B cell (primary cell): ENCODE results near the gene MEX3A. TPM values are rescaled to one million over a fixed set of nuclear protein-coding genes. Genes with fewer than 3 reads are reported as not detected.

ENCODE experiments used
- ATAC-seq: fragments of 200-7000 bp; cut with Tn5 transposase; one replicate; pipeline ENCODE4 v1.10.0; 2021; ENCODE audit warnings: low read depth, mild to moderate bottlenecking, moderate number of reproducible peaks, moderate library complexity
- CTCF ChIA-PET: fragments of 350-600 bp; sonication (Branson Sonifier 250); formaldehyde crosslinking; loops from one replicate; lab custom pipeline; 2021; ENCODE audit warnings: antibody characterized with exemption, inconsistent platforms; lab: Charles Lee
- POLR2A ChIA-PET: fragments of 350-600 bp; sonication (Branson Sonifier 250); formaldehyde crosslinking; loops from one replicate; lab custom pipeline; 2021; ENCODE audit warnings: antibody characterized with exemption; lab: Charles Lee
- DNase-seq: peaks from one replicate; pipeline ENCODE4 v3.0.0; 2013
- H2AFZ ChIP-seq: 2 replicates; pipeline ENCODE4 v1.6.1; 2012; ENCODE audit warnings: mild to moderate bottlenecking, low read depth, low read length; ENCODE audit not compliant: insufficient read depth, poor library complexity, severe bottlenecking
- H3K27ac ChIP-seq, 2 donors: 1 replicate in 1 of 2; 2 replicates in 1 of 2; pipeline ENCODE4 v1.5.1; 2012 to 2013; ENCODE audit warnings: low read length in 2 of 2, mild to moderate bottlenecking in 2 of 2, moderate library complexity in 1 of 2
- H3K27me3 ChIP-seq, 4 experiments: fragments of 200-600 bp in 1 of 4; sonication (generic) in 1 of 4; replicated peaks in 1 of 4; 1 replicate in 2 of 4; 2 replicates in 2 of 4; pipeline versions ENCODE4 v1.6.1 to v1.7.0; 2013 to 2016; ENCODE audit warnings: low read length in 3 of 4, mild to moderate bottlenecking in 2 of 4, mixed read lengths in 1 of 4, moderate library complexity in 1 of 4; ENCODE audit not compliant: insufficient read depth in 4 of 4, control insufficient read depth in 3 of 4; ENCODE audit errors: control extremely low read depth in 1 of 4
- H3K36me3 ChIP-seq, 2 experiments: replicated peaks in 1 of 2; 1 replicate in 1 of 2; 2 replicates in 1 of 2; pipeline versions ENCODE4 v1.6.1 to v1.7.1; 2013; ENCODE audit warnings: low read length in 1 of 2; ENCODE audit not compliant: insufficient read depth in 2 of 2, control insufficient read depth in 1 of 2; ENCODE audit errors: control extremely low read depth in 1 of 2, extremely low read depth in 1 of 2
- H3K4me1 ChIP-seq, 2 donors: fragments of 200-600 bp in 1 of 2; sonication (generic) in 1 of 2; 1 replicate in 1 of 2; 2 replicates in 1 of 2; pipeline versions ENCODE4 v1.5.1 to v1.6.1; 2013 to 2017; ENCODE audit warnings: low read length in 2 of 2; ENCODE audit not compliant: control insufficient read depth in 2 of 2, insufficient read depth in 2 of 2
- H3K4me2 ChIP-seq: replicated peaks from 2 replicates; pipeline ENCODE3; 2012; ENCODE audit warnings: mild to moderate bottlenecking, low read depth, low read length; ENCODE audit not compliant: poor library complexity, severe bottlenecking
- H3K4me3 ChIP-seq, 5 experiments: fragments of 200-600 bp in 1 of 5; sonication (generic) in 1 of 5; 1 replicate in 3 of 5; 2 replicates in 2 of 5; pipeline versions ENCODE4 v1.5.1 to v1.7.0; 2011 to 2016; ENCODE audit warnings: low read length in 4 of 5, mild to moderate bottlenecking in 4 of 5, low read depth in 2 of 5, control low read depth in 1 of 5, moderate library complexity in 1 of 5; ENCODE audit not compliant: insufficient read depth in 1 of 5; ENCODE audit errors: control extremely low read depth in 1 of 5, extremely low read depth in 1 of 5
- H3K79me2 ChIP-seq: fragments of 200-600 bp; sonication (generic); one replicate; pipeline ENCODE4 v1.6.0; 2016; ENCODE audit warnings: low read length; ENCODE audit not compliant: control insufficient read depth, insufficient read depth
- H3K9ac ChIP-seq: fragments of 200-600 bp; sonication (generic); 2 replicates; pipeline ENCODE4 v1.6.1; 2017; ENCODE audit warnings: mild to moderate bottlenecking, low read length, moderate library complexity
- H3K9me3 ChIP-seq, 3 donors: one replicate each; pipeline versions ENCODE4 v1.6.1 to v1.7.1; 2013; ENCODE audit warnings: low read length in 2 of 3; ENCODE audit not compliant: control insufficient read depth in 2 of 3, insufficient read depth in 1 of 3; ENCODE audit errors: control extremely low read depth in 1 of 3
- H4K20me1 ChIP-seq: 2 replicates; pipeline ENCODE4 v1.6.0; 2012; ENCODE audit warnings: mild to moderate bottlenecking, low read length; ENCODE audit not compliant: insufficient read depth, control insufficient read depth, poor library complexity, severe bottlenecking
- H3K27ac Mint-ChIP-seq: one replicate; pipeline ENCODE4 v1.8.0; 2021; ENCODE audit warnings: mixed read lengths
- H3K27me3 Mint-ChIP-seq: one replicate; pipeline ENCODE4 v1.8.0; 2021; ENCODE audit warnings: mixed read lengths
- H3K4me1 Mint-ChIP-seq: one replicate; pipeline ENCODE4 v1.8.0; 2021; ENCODE audit warnings: mixed read lengths
- H3K4me3 Mint-ChIP-seq: one replicate; pipeline ENCODE4 v1.8.0; 2021; ENCODE audit warnings: mixed read lengths
- H3K9me3 Mint-ChIP-seq: one replicate; pipeline ENCODE4 v1.8.0; 2022; ENCODE audit warnings: mixed read lengths; ENCODE audit not compliant: insufficient read depth
- CTCF ChIP-seq: fragments of 200-600 bp; IDR thresholded peaks from one replicate; pipeline ENCODE4 v1.8.0; 2022; ENCODE audit warnings: antibody characterized with exemption, mild to moderate bottlenecking
- EZH2 ChIP-seq: IDR thresholded peaks from 2 replicates; pipeline ENCODE4 v1.6.1; 2012; ENCODE audit warnings: borderline replicate concordance, low read depth, mild to moderate bottlenecking, moderate library complexity, low read length; ENCODE audit not compliant: insufficient read depth, poor library complexity, severe bottlenecking
- WGBS: methylation state at CpG from one replicate; pipeline ENCODE4 v1.1.5; 2013; ENCODE audit warnings: missing lambda C conversion rate; ENCODE audit not compliant: insufficient coverage; 5-methylcytosine and 5-hydroxymethylcytosine counted together
- intact Hi-C: fragments of 100-400 bp; cut with micrococcal nuclease; formaldehyde crosslinking; loops from one replicate; pipeline ENCODE4 v1.10.0; 2022
- polyA plus RNA-seq: library from polyadenylated mRNA; depleted of rRNA; stranded (reverse); fragments of >200 nt; gene quantifications from 2 replicates; pipeline ENCODE4 v1.2.3, GENCODE V29; 2012
- total RNA-seq, 2 donors: library from RNA; stranded (reverse); fragments of 120-200 nt in 1 of 2; gene quantifications; 1 replicate in 1 of 2; 2 replicates in 1 of 2; pipeline versions ENCODE4 v1.2.3 to v1.2.4, GENCODE V29; 2013 to 2022

Gene MEX3A
- total and polyA plus RNA-seq, 2 donors (not counting 1 experiment from before 2014, with no cell fraction given) = 0.27 to 1.1 TPM

- Histone ChIP-seq H3K4me3 (no peak overlapping the region), H4K20me1 (no peaks in the 10 kb centered on the region), H3K27ac (no peak overlapping the region), H2AFZ (no peak overlapping the region), H3K36me3 (no peaks in the 10 kb centered on the region), H3K9ac (no peak overlapping the region), H3K4me2 (no peak overlapping the region), H3K27me3 (peaks cover 0 to 4% (median 1%) of the 10 kb centered on the region in 4 experiments), H3K79me2 (no peaks in the 10 kb centered on the region), H3K4me1 (peaks cover 14 to 21% of the 10 kb centered on the region in 2 donors), H3K9me3 (peaks cover 0 to 2% (median 0%) of the 10 kb centered on the region in 3 donors)
- Mint-ChIP-seq H3K9me3 (no peaks in the 10 kb centered on the region), H3K27ac (no peak overlapping the region), H3K4me1 (peaks cover 25% of the 10 kb centered on the region), H3K4me3 (no peak overlapping the region), H3K27me3 (no peaks in the 10 kb centered on the region)
- CTCF ChIA-PET = interaction anchor here (0.5 to 28.7 kb wide), 12 partner anchors 14 to 232 kb away, joined by 3 to 970 read pairs (median 4); partner anchors contain the start of genes LMNA, MEX3A and PMF1
- POLR2A ChIA-PET = no interaction called here
- 77% methylated on average over 6 of the region's 6 CpGs for WGBS
- intact Hi-C loops = loop anchor here (1.0 kb wide), 2 partner anchors 34 to 40 kb away; no protein-coding TSS in a partner anchor
- DNase-seq (no peak), ATAC-seq (no peak)
- TF ChIP-seq EZH2 = no peak
- TF ChIP-seq CTCF = peak; percentile 28
Observed at GRCh38 chr1:156130578-156130942, 48.3 kb upstream of the MEX3A start.
